PC-3 (cell line): ENCODE results near the gene RBM14. TPM values are rescaled to one million over a fixed set of nuclear protein-coding genes. Genes with fewer than 3 reads are reported as not detected.

ENCODE experiments used
- ATAC-seq: fragments of 200-7000 bp; cut with Tn5 transposase; 2 replicates; pipeline ENCODE4 v1.9.1; 2020; ENCODE audit warnings: mild to moderate bottlenecking, moderate library complexity
- BruUV-seq: library from RNA; stranded (reverse); fragments of 400-500 nt; replicated peaks from 2 replicates; lab custom pipeline; 2021; lab: Mats Ljungman, UMichigan
- CTCF ChIA-PET: fragments of 300-600 bp; sonication (Branson Sonifier 250); formaldehyde crosslinking; loops from one replicate; lab custom pipeline; 2022; ENCODE audit warnings: antibody characterized with exemption; lab: Charles Lee
- POLR2A ChIA-PET: fragments of 300-600 bp; sonication (Branson Sonifier 250); formaldehyde crosslinking; loops from one replicate; lab custom pipeline; 2022; ENCODE audit warnings: antibody characterized with exemption; ENCODE audit not compliant: unreplicated experiment; lab: Charles Lee
- DNase-seq: peaks from one replicate; pipeline ENCODE4 v3.0.0-alpha.2; 2015
- H2AFZ ChIP-seq: fragments of 300-600 bp; sonication (generic); 2 replicates; pipeline ENCODE4 v1.6.0; 2016; ENCODE audit warnings: antibody characterized with exemption, low read length
- H3F3A ChIP-seq: fragments of 300-600 bp; sonication (generic); one replicate; pipeline ENCODE4 v1.6.0; 2017; ENCODE audit warnings: antibody characterized with exemption, low read length, control low read depth, mild to moderate bottlenecking; ENCODE audit not compliant: unreplicated experiment
- H3K27ac ChIP-seq: fragments of 300-600 bp; sonication (generic); 2 replicates; pipeline ENCODE4 v1.5.1; 2016; ENCODE audit warnings: mild to moderate bottlenecking, low read length
- H3K27me3 ChIP-seq: fragments of 300-600 bp; sonication (generic); 2 replicates; pipeline ENCODE4 v1.6.1; 2016; ENCODE audit warnings: low read length, mixed read lengths
- H3K36me3 ChIP-seq: fragments of 300-600 bp; sonication (generic); 2 replicates; pipeline ENCODE4 v1.6.1; 2016; ENCODE audit warnings: low read depth, mixed run types, low read length, mixed read lengths
- H3K4me1 ChIP-seq: fragments of 300-600 bp; sonication (generic); 2 replicates; pipeline ENCODE4 v1.5.1; 2016; ENCODE audit warnings: low read length; ENCODE audit not compliant: insufficient read depth
- H3K4me2 ChIP-seq: fragments of 300-600 bp; sonication (generic); 2 replicates; pipeline ENCODE4 v1.6.0; 2016; ENCODE audit warnings: low read length
- H3K4me3 ChIP-seq: fragments of 300-600 bp; sonication (generic); 2 replicates; pipeline ENCODE4 v1.5.1; 2016; ENCODE audit warnings: mild to moderate bottlenecking, low read length, mixed read lengths
- H3K79me2 ChIP-seq: fragments of 300-600 bp; sonication (generic); 2 replicates; pipeline ENCODE4 v1.6.1; 2017; ENCODE audit warnings: low read length, mixed read lengths
- H3K9ac ChIP-seq: fragments of 300-600 bp; sonication (generic); 2 replicates; pipeline ENCODE4 v1.6.0; 2016; ENCODE audit warnings: mild to moderate bottlenecking, low read length
- H3K9me2 ChIP-seq: fragments of 300-600 bp; sonication (generic); replicated peaks from 2 replicates; pipeline ENCODE4 v1.6.1; 2016; ENCODE audit warnings: mixed run types, low read length, mixed read lengths
- H3K9me3 ChIP-seq: fragments of 300-600 bp; sonication (generic); 2 replicates; pipeline ENCODE4 v1.6.1; 2016; ENCODE audit warnings: low read length, mixed read lengths
- H4K20me1 ChIP-seq: fragments of 300-600 bp; sonication (generic); 2 replicates; pipeline ENCODE4 v1.6.1; 2016; ENCODE audit warnings: low read length, mixed read lengths
- EZH2 ChIP-seq: fragments of 300-600 bp; sonication (generic); IDR thresholded peaks from one replicate; pipeline ENCODE4 v1.6.1; 2017; ENCODE audit warnings: antibody characterized with exemption, mild to moderate bottlenecking, low read length; ENCODE audit not compliant: unreplicated experiment
- EZH2phosphoT487 ChIP-seq: fragments of 300-600 bp; sonication (generic); IDR thresholded peaks from 2 replicates; pipeline ENCODE4 v1.6.1; 2018; ENCODE audit warnings: mild to moderate bottlenecking, antibody characterized with exemption, low read length, borderline replicate concordance
- intact Hi-C: fragments of 100-400 bp; cut with micrococcal nuclease; formaldehyde crosslinking; loops from 2 replicates; pipeline ENCODE4 v1.9.0; 2023
- total RNA-seq: library from RNA; depleted of rRNA; stranded (reverse); fragments of >200 nt; gene quantifications from 2 replicates; pipeline ENCODE4 v1.2.3, GENCODE V29; 2014
- TF ChIP-seq, protein P1 (sequence below): fragments of 300-600 bp; sonication (generic); conservative IDR thresholded peaks from 2 replicates; pipeline ENCODE4 v1.5.1; 2017; ENCODE audit warnings: antibody characterized with exemption, low read depth, mild to moderate bottlenecking, low read length

RBM14 gene
- total RNA-seq, 1 experiment from 2014 or later: 79.3 TPM

- intact Hi-C loops: no loop called here
- TF ChIP-seq EZH2: no peak
- ChIA-PET POLR2A (no interaction called here), CTCF (no interaction called here)
- H3K4me2 ChIP-seq: peak overlapping the region; percentile 27; the same call in 1 of the 2 replicates
- DNase-seq (peak; percentile 75), ATAC-seq (no peak)
- no TSS peak for BruUV-seq
- H3K27me3 ChIP-seq: no peaks in the 10 kb centered on the region
- peaks cover 6% of the 10 kb centered on the region for H4K20me1 ChIP-seq
- H3K9me3 ChIP-seq: no peaks in the 10 kb centered on the region
- peaks cover 3% of the 10 kb centered on the region; the same call in 1 of the 2 replicates for H3K36me3 ChIP-seq
- H3K9ac ChIP-seq: no peak overlapping the region
- H3K27ac ChIP-seq: no peak overlapping the region
- H3F3A ChIP-seq: no peaks in the 10 kb centered on the region
- no peak overlapping the region for H2AFZ ChIP-seq
- H3K4me3 ChIP-seq: no peak overlapping the region
- H3K4me1 ChIP-seq: peaks cover 21% of the 10 kb centered on the region
- H3K79me2 ChIP-seq: peaks cover 23% of the 10 kb centered on the region
- no peaks in the 10 kb centered on the region for H3K9me2 ChIP-seq
These were observed 4.0 kb upstream of the RBM14 start for GRCh38 chr11:66612458-66612857.

- H3F3A ChIP-seq: no peaks in the 10 kb centered on the region
- no peaks in the 10 kb centered on the region for H3K9me2 ChIP-seq
- no peak overlapping the region for H3K4me2 ChIP-seq
- CTCF ChIA-PET: no interaction called here
- peaks cover 22% of the 10 kb centered on the region for H4K20me1 ChIP-seq
- no peak for TF ChIP-seq EZH2phosphoT487
- peaks cover 25% of the 10 kb centered on the region for H3K4me1 ChIP-seq
- H3K27ac ChIP-seq: no peak overlapping the region
- no peak overlapping the region for H3K4me3 ChIP-seq
- intact Hi-C loops: no loop called here
- no peak overlapping the region for H3K9ac ChIP-seq
- POLR2A ChIA-PET: no interaction called here
- no peak overlapping the region for H2AFZ ChIP-seq
- no TSS peak for BruUV-seq
- ATAC-seq: no peak
- no peaks in the 10 kb centered on the region for H3K9me3 ChIP-seq
- no peaks in the 10 kb centered on the region for H3K27me3 ChIP-seq
- no peak for DNase-seq
- peaks cover 39% of the 10 kb centered on the region for H3K79me2 ChIP-seq
- peaks cover 19% of the 10 kb centered on the region for H3K36me3 ChIP-seq
These were observed 2.4 kb upstream of the RBM14 start for GRCh38 chr11:66614073-66614472.

- Histone ChIP-seq H4K20me1 (peaks cover 51% of the 10 kb centered on the region), H3K36me3 (peaks cover 35% of the 10 kb centered on the region), H3K9ac (peak overlapping the region; percentile 94), H3K27me3 (no peaks in the 10 kb centered on the region), H3K4me2 (peak overlapping the region; percentile 88), H3K9me2 (no peaks in the 10 kb centered on the region), H3K27ac (peak overlapping the region; percentile 72), H3K79me2 (peaks cover 71% of the 10 kb centered on the region), H3K9me3 (no peaks in the 10 kb centered on the region), H3F3A (no peaks in the 10 kb centered on the region), H2AFZ (no peak overlapping the region), H3K4me3 (peak overlapping the region; percentile 89), H3K4me1 (peaks cover 31% of the 10 kb centered on the region)
- no TSS peak for BruUV-seq
- ChIA-PET CTCF (no interaction called here), POLR2A (interaction anchor here (0.5 to 1.5 kb wide), 7 partner anchors 19 to 151 kb away, joined by 3 to 20 read pairs (median 3); partner anchors contain the start of genes DPP3, RBM4 and ZDHHC24)
- TF ChIP-seq EZH2 (no peak), EZH2phosphoT487 (no peak)
- TF ChIP-seq, protein P1, sequence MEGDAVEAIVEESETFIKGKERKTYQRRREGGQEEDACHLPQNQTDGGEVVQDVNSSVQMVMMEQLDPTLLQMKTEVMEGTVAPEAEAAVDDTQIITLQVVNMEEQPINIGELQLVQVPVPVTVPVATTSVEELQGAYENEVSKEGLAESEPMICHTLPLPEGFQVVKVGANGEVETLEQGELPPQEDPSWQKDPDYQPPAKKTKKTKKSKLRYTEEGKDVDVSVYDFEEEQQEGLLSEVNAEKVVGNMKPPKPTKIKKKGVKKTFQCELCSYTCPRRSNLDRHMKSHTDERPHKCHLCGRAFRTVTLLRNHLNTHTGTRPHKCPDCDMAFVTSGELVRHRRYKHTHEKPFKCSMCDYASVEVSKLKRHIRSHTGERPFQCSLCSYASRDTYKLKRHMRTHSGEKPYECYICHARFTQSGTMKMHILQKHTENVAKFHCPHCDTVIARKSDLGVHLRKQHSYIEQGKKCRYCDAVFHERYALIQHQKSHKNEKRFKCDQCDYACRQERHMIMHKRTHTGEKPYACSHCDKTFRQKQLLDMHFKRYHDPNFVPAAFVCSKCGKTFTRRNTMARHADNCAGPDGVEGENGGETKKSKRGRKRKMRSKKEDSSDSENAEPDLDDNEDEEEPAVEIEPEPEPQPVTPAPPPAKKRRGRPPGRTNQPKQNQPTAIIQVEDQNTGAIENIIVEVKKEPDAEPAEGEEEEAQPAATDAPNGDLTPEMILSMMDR: no peak
- intact Hi-C loops: loop anchor here (2.0 kb wide), 3 partner anchors 22 to 70 kb away; partner anchors contain the start of genes ACTN3, CCDC87, CCS and RBM4
- ATAC-seq (peak; percentile 9), DNase-seq (peak; percentile 44)
These were observed 865 bp downstream of the RBM14 start for GRCh38 chr11:66617155-66617834.
